K562 (cell line): ENCODE results near the gene GNA14. TPM values are rescaled to one million over a fixed set of nuclear protein-coding genes. Genes with fewer than 3 reads are reported as not detected.

Source experiments
- ATAC-seq: fragments of 200-7000 bp; cut with Tn5 transposase; 3 replicates; pipeline ENCODE4 v1.9.1; 2020; ENCODE audit warnings: moderate library complexity
- BruUV-seq: library from RNA; stranded (reverse); fragments of 400-500 nt; replicated peaks from 2 replicates; lab custom pipeline; 2021; lab: Mats Ljungman, UMichigan
- CTCF ChIA-PET: fragments of 300-600 bp; formaldehyde crosslinking; extraction: SDS; loops from one replicate; lab custom pipeline; 2021; ENCODE audit warnings: low intra/inter-chr PET ratio; lab: Yijun Ruan, JAX
- POLR2A ChIA-PET: fragments of 300-600, 350-650 bp; sonication (Branson Sonifier 250); formaldehyde crosslinking; extraction: SDS; loops from one replicate; lab custom pipeline; 2021; ENCODE audit warnings: antibody characterized with exemption, inconsistent platforms; lab: Yijun Ruan, JAX
- DNase-seq, 4 experiments: peaks; one replicate each; pipeline versions ENCODE4 v3.0.0 to v3.0.0-alpha.2; 2011 to 2018; ENCODE audit warnings: low spot score in 3 of 4, mixed read lengths in 3 of 4; ENCODE audit errors: extremely low read depth in 1 of 4
- FAIRE-seq: peaks from 2 replicates; lab custom pipeline; 2011; peaks lifted over from hg19 to GRCh38; lab: Jason Lieb, UNC
- H2AFZ ChIP-seq: 2 replicates; pipeline ENCODE4 v1.6.0; 2011; ENCODE audit warnings: low read depth, low read length, control low read depth, inconsistent platforms
- H3K27ac ChIP-seq: fragments of 200-600 bp; 3 replicates; pipeline ENCODE4 v1.8.0; 2011; ENCODE audit warnings: low read depth, mild to moderate bottlenecking, control low read depth, inconsistent platforms, low read length, moderate library complexity, mixed read lengths; ENCODE audit errors: extremely low read depth
- H3K27me3 ChIP-seq, 2 experiments: fragments of 300-600 bp in 1 of 2; 2 replicates in 1 of 2; 3 replicates in 1 of 2; pipeline versions ENCODE4 v1.6.0 to v1.8.0; 2011; ENCODE audit warnings: inconsistent platforms in 2 of 2, low read length in 2 of 2, mild to moderate bottlenecking in 1 of 2, mixed read lengths in 1 of 2, moderate library complexity in 1 of 2; ENCODE audit not compliant: control insufficient read depth in 2 of 2, insufficient read depth in 2 of 2
- H3K36me3 ChIP-seq: fragments of 300-600 bp; 3 replicates; pipeline ENCODE4 v1.8.0; 2011; ENCODE audit warnings: mild to moderate bottlenecking, low read length, inconsistent platforms; ENCODE audit not compliant: control insufficient read depth, insufficient read depth
- H3K4me1 ChIP-seq, 2 experiments: fragments of 200-600 bp in 1 of 2; replicated peaks in 1 of 2; 2 replicates in 1 of 2; 3 replicates in 1 of 2; pipeline versions ENCODE4 v1.5.1 to v1.8.0; 2011; ENCODE audit warnings: inconsistent platforms in 2 of 2, low read length in 2 of 2, mild to moderate bottlenecking in 1 of 2, mixed read lengths in 1 of 2, moderate library complexity in 1 of 2; ENCODE audit not compliant: control insufficient read depth in 2 of 2, insufficient read depth in 2 of 2
- H3K4me2 ChIP-seq: 2 replicates; pipeline ENCODE4 v1.6.1; 2011; ENCODE audit warnings: low read length, control low read depth, inconsistent platforms, mixed read lengths; ENCODE audit not compliant: insufficient read depth
- H3K4me3 ChIP-seq: fragments of 200-600 bp; sonication (generic), shearing (Covaris generic); 2 replicates; pipeline ENCODE4 v1.5.1; 2016; ENCODE audit warnings: control low read depth, inconsistent platforms
- H3K79me2 ChIP-seq: fragments of 200-600 bp; 3 replicates; pipeline ENCODE4 v1.8.0; 2011; ENCODE audit warnings: low read length, inconsistent platforms; ENCODE audit not compliant: control insufficient read depth, insufficient read depth
- H3K9ac ChIP-seq, 2 experiments: 2 replicates each; pipeline versions ENCODE4 v1.6.0 to v1.6.1; 2011; ENCODE audit warnings: low read depth in 2 of 2, low read length in 2 of 2, control low read depth in 1 of 2, inconsistent platforms in 1 of 2, mild to moderate bottlenecking in 1 of 2, mixed read lengths in 1 of 2; ENCODE audit not compliant: insufficient read depth in 1 of 2
- H3K9me1 ChIP-seq: one replicate; pipeline ENCODE4 v1.6.0; 2011; ENCODE audit warnings: inconsistent platforms, mild to moderate bottlenecking, low read length, moderate library complexity; ENCODE audit not compliant: control insufficient read depth, insufficient read depth
- H3K9me3 ChIP-seq: replicated peaks from 2 replicates; pipeline ENCODE4 v1.5.1; 2011; ENCODE audit warnings: low read depth, low read length, inconsistent platforms; ENCODE audit not compliant: control insufficient read depth, insufficient read depth
- H4K20me1 ChIP-seq: replicated peaks from 2 replicates; pipeline ENCODE4 v1.6.1; 2011; ENCODE audit warnings: low read length, inconsistent platforms, mixed read lengths; ENCODE audit not compliant: control insufficient read depth, insufficient read depth
- E2F4 ChIP-seq: sonication (generic); formaldehyde crosslinking; IDR thresholded peaks from 2 replicates; pipeline ENCODE4 v1.8.0; 2022; ENCODE audit warnings: mild to moderate bottlenecking, low read depth, missing genetic modification reagents
- FOXJ3 ChIP-seq: sonication (generic); formaldehyde crosslinking; IDR thresholded peaks from 2 replicates; pipeline ENCODE4 v1.4.0; 2020; ENCODE audit warnings: mild to moderate bottlenecking, missing genetic modification reagents
- KDM4B ChIP-seq, 2 experiments: fragments of 450-650 bp in 1 of 2; sonication (generic) in 1 of 2; IDR thresholded peaks; 2 replicates each; pipeline ENCODE4 v1.6.1; 2016 to 2017; ENCODE audit warnings: borderline replicate concordance in 2 of 2, antibody characterized with exemption in 1 of 2, low read depth in 1 of 2, mild to moderate bottlenecking in 1 of 2
- MAFG ChIP-seq: fragments of 450-650 bp; conservative IDR thresholded peaks from 2 replicates; pipeline ENCODE4 v1.6.1; 2016; ENCODE audit warnings: missing genetic modification characterization, missing compliant biosample characterization
- MBD1 ChIP-seq: fragments of 250-450 bp; sonication (Bioruptor Pico); IDR thresholded peaks from 2 replicates; pipeline ENCODE4 v1.8.0; 2022; ENCODE audit warnings: inconsistent platforms
- MCM5 ChIP-seq: fragments of 450-650 bp; IDR thresholded peaks from 2 replicates; pipeline ENCODE4 v1.6.1; 2016; ENCODE audit warnings: low read depth
- POLR2H ChIP-seq: IDR thresholded peaks from 2 replicates; pipeline ENCODE4 v1.6.1; 2016; ENCODE audit warnings: missing genetic modification characterization, low read depth, mild to moderate bottlenecking, control low read depth, missing compliant biosample characterization, moderate library complexity
- PTTG1 ChIP-seq: fragments of 450-650 bp; IDR thresholded peaks from 2 replicates; pipeline ENCODE4 v1.6.1; 2016; ENCODE audit warnings: low read depth, mild to moderate bottlenecking, missing genetic modification characterization, missing compliant biosample characterization
- RBBP5 ChIP-seq: fragments of 200-600 bp; sonication (generic); IDR thresholded peaks from 2 replicates; pipeline ENCODE4 v1.6.1; 2012; ENCODE audit warnings: borderline replicate concordance, mild to moderate bottlenecking, low read length, control low read depth, inconsistent platforms; ENCODE audit not compliant: insufficient read depth, poor library complexity, severe bottlenecking
- SMARCC2 ChIP-seq: fragments of 450-650 bp; IDR thresholded peaks from 2 replicates; pipeline ENCODE4 v1.6.1; 2017; ENCODE audit warnings: antibody characterized with exemption, moderate library complexity, mild to moderate bottlenecking, low read depth
- SRSF7 ChIP-seq: fragments of 200-400 bp; formaldehyde crosslinking; optimal IDR thresholded peaks from 2 replicates; pipeline ENCODE3; 2017; ENCODE audit warnings: mild to moderate bottlenecking, low read depth, low read length
- YBX1 ChIP-seq: fragments of 450-650 bp; IDR thresholded peaks from 2 replicates; pipeline ENCODE4 v1.7.1; 2016; ENCODE audit warnings: mild to moderate bottlenecking
- ZBED1 ChIP-seq: IDR thresholded peaks from 2 replicates; pipeline ENCODE4 v1.6.1; 2014
- in situ Hi-C: fragments of 300-500 bp; cut with MboI; formaldehyde crosslinking; loops from 4 replicates; pipeline ENCODE4 v1.15.0; 2018; ENCODE audit warnings: inconsistent platforms, mixed read lengths
- intact Hi-C: fragments of 100-400 bp; cut with micrococcal nuclease; formaldehyde crosslinking; loops from 2 replicates; pipeline ENCODE4 v1.14.2; 2022
- polyA plus RNA-seq, 8 experiments: library from polyadenylated mRNA; depleted of rRNA in 4 of 8; stranded (reverse) in 5 of 8; unstranded in 3 of 8; fragments of >200 nt; fragmentation: Nextera tagmentation in 2 of 8; fragmentation: Illumina TruSeq in 1 of 8; extraction: Ambion mirVana in 2 of 8; extraction: Trizol in 1 of 8; gene quantifications; 2 replicates each; pipeline versions ENCODE4 v1.2.1 to v1.2.3, GENCODE V29; 2011 to 2014; ENCODE audit warnings: inconsistent platforms in 1 of 8, missing spikeins in 1 of 8
- total RNA-seq, 7 experiments: library from RNA; depleted of rRNA in 6 of 7; stranded (reverse); fragments of >200 nt in 6 of 7; fragmentation: Illumina TruSeq in 2 of 7; extraction: Trizol in 2 of 7; gene quantifications; 2 replicates each; pipeline versions ENCODE4 v1.2.1 to v1.2.3, GENCODE V29; 2011 to 2021; ENCODE audit warnings: low replicate concordance in 1 of 7

Gene GNA14
- total and polyA plus RNA-seq, 9 of the 15 experiments (the other 6 are each of a cell fraction or from before 2014, with no cell fraction given), result 0.03 to 0.11 (median 0.03) TPM; not detected in 6

GRCh38 chr9:77418226-77418625 is 229.9 kb downstream of the GNA14 start:
- Histone ChIP-seq H3K27me3 (no peaks in the 10 kb centered on the region), H3K9ac (no peak overlapping the region), H3K4me1 (no peaks in the 10 kb centered on the region), H4K20me1 (no peaks in the 10 kb centered on the region), H2AFZ (no peak overlapping the region), H3K4me3 (no peak overlapping the region), H3K27ac (no peak overlapping the region), H3K36me3 (no peaks in the 10 kb centered on the region), H3K9me3 (no peaks in the 10 kb centered on the region), H3K9me1 (no peaks in the 10 kb centered on the region), H3K4me2 (no peak overlapping the region), H3K79me2 (no peaks in the 10 kb centered on the region)
- FAIRE-seq (no peak), ATAC-seq (no peak), DNase-seq (no peak)
- intact Hi-C loops, result no loop called here
- POLR2A ChIA-PET, result no interaction called here
- CTCF ChIA-PET, result no interaction called here
- no peak for TF ChIP-seq ZBED1
- TF ChIP-seq YBX1, result no peak
- no peak for TF ChIP-seq KDM4B (IDR thresholded peaks at IDR 0.05; ENCODE audit: borderline replicate concordance in 2 of 2, low read depth in 1 of 2)
- no peak for TF ChIP-seq POLR2H (tag)
- no peak for TF ChIP-seq SRSF7
- no peak for TF ChIP-seq MAFG (tag)
- TF ChIP-seq MCM5, result no peak
- no peak for TF ChIP-seq RBBP5
- TF ChIP-seq SMARCC2, result no peak
- no peak for TF ChIP-seq MBD1 (CRISPR knock-in tag)
- TF ChIP-seq FOXJ3 (CRISPR knock-in tag), result no peak
- TF ChIP-seq E2F4 (CRISPR knock-in tag), result no peak
- TF ChIP-seq PTTG1 (tag), result no peak
- TF ChIP-seq, all 486 proteins: peak for 0
- in situ Hi-C loops, result no loop called here
- no TSS peak for BruUV-seq
